HG03354 (cell line): ENCODE data around the gene COPS3.
"Not testable (repeated sequence)": the region's sequence is repeated elsewhere in the genome, so short reads cannot be mapped to it uniquely, and the experiment has no call there.

Experiments used
- ATAC-seq: cut with Tn5 transposase; IDR thresholded peaks from one replicate; pipeline ENCODE4 v1.9.1; 2021; ENCODE audit warnings: mild to moderate bottlenecking; ENCODE audit not compliant: unreplicated experiment, poor library complexity, severe bottlenecking

Gene COPS3

DNA sequence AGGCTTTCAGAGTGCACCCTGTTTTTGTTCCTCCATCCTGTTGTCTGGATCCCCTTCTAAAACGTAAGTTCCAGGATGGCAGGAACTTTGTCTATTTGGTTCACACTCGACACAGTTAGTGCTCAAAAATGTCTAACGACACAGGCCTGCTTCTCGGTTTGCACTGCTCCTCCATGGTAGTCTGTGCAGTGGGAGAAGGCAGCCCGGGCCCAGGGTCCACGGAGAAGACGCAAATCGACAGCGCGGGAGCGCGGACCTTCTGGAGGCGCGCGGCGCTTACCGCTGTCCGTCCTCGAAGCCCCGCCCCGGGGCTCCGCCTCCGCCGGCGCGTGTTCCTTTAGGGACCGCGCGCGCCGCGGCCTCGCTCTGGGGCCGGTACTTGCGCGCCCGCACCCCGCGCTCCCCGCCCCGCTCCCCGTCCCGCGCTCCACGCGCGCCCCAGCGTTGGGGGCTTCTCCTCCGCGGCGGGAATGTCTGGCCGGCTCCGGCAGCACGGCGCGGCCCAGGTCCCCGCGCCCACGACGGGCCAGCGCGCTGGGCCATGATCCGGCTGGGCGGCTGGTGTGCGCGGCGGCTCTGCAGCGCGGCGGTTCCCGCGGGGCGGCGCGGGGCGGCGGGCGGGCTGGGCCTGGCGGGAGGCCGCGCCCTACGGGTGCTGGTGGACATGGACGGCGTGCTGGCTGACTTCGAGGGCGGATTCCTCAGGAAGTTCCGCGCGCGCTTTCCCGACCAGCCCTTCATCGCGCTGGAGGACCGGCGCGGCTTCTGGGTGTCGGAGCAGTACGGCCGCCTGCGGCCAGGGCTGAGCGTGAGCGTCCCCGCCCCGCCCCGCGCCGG, 22.2 kb upstream of the COPS3 start, which contains the start of gene NT5M:
Gene NT5M (plus strand): TSS at position 364 of the 837 bp plus-strand sequence. CDS start 178 bp downstream, at position 542.
- ATAC-seq: peak; percentile 53

DNA sequence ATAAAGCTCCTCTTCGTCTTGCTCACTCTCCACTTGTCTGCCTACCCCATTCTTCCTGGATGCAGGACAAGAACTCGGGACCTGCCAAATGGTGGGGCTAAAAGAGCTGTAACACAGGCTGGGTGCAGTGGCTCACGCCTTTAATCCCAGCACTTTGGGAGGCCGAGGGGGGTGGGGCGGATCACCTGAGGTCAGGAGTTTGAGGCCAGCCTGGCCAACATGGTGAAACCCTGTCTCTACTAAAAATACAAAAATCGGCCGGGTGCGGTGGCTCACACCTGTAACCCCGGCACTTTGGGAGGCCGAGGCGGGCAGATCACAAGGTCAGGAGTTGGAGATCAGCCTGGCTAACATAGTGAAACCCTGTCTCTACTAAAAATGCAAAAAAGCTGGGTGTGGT, 20.6 kb upstream of the COPS3 start:
- ATAC-seq: not testable (repeated sequence)

GRCh38 chr17:17300624-17301568, 19.9 kb upstream of the COPS3 start:
- peak; percentile 34 for ATAC-seq

- ATAC-seq: no peak
These were observed 17.1 kb upstream of the COPS3 start for GRCh38 chr17:17298108-17298507.

- no peak for ATAC-seq
These were observed 16.2 kb upstream of the COPS3 start for GRCh38 chr17:17297217-17297616.

- no peak for ATAC-seq
These were observed 14.1 kb upstream of the COPS3 start for GRCh38 chr17:17295141-17295540.

GRCh38 chr17:17289701-17290100, 8.7 kb upstream of the COPS3 start:
- no peak for ATAC-seq

DNA sequence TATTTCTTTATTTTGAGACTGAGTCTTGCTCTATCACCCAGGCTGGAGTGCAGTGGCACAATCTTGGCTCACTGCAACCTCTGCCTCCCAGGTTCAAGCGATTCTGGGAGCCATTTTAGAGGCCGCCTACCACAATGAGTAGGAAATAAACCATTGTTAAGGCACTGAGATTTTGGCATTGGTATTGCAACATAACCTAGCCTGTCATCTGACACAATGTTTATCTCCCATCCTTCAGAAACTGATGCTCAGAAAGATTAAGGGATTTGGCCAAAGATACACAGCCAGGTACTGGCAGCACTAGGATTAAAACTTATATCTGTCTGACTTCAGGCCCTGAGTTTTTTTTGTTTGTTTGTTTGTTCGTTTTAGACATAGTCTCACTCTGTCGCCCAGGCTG, 8.0 kb upstream of the COPS3 start:
- ATAC-seq: no peak

- no peak for ATAC-seq
These were observed 4.9 kb upstream of the COPS3 start for GRCh38 chr17:17285951-17286350.

- ATAC-seq: no peak
These were observed 1.7 kb downstream of the COPS3 start for GRCh38 chr17:17279316-17279715.

GRCh38 chr17:17277431-17277830, 3.6 kb downstream of the COPS3 start:
- ATAC-seq: not testable (repeated sequence)

GRCh38 chr17:17275971-17276370, 5.1 kb downstream of the COPS3 start:
- ATAC-seq: no peak

DNA sequence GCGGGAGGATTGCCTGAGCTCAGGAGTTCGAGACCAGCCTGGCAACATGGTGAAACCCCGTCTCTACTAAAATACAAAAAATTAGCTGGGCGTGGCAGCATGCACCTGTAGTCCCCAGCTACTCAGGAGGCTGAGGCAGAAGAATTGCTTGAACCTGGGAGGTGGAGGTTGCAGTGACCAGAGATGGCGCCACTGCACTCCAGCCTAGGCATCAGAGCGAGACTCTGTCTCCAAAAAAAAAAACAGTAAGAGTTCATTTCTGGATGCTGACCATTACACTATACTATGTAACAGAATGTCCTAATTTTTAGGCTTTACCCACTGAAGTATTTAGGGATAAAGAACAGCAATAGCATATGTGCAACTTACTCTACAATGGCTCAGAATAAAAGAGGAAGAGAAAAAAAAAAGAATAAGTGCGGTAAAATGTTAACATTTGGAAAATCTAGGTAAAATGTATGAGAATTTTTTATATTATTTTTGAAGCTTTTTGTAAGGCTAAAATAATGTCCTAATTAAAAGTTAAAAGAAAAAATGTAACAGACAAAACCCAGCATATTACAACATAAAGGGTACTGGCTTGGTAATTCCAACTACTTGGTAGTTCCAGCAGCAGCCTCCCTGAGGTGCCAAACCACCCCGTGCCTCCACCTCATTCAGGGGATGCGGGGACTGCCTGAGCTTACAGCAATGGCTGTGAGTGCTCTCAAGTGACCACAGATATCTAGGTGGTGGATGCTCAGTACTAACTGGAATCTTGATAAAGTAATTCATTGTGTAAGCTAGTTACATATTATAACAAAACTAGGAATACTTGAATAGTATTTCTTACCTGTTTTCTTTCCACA, 10.9 kb downstream of the COPS3 start:
- no peak for ATAC-seq

- ATAC-seq: no peak
These were observed 16.6 kb downstream of the COPS3 start for GRCh38 chr17:17264430-17264829.

- ATAC-seq: no peak
These were observed 22.0 kb downstream of the COPS3 start for GRCh38 chr17:17258998-17259397.

DNA sequence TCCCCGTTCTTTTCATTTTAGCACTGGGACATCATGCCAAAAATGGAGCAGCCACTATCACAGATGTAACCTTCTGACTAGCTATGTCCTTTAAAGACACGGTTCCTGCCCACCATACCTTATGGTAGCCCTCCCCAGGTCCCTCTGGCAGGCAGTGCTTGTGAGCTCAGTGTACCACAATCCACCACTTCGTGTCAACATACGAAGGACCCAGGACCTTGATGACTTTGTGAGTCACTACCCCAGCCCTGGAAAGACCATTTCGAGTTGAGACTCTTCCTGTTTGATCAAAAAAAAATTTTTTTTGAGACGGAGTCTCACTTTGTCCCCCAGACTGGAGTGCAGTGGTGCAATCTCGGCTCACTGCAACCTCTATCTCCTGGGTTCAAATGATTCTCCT, 23.0 kb downstream of the COPS3 start:
- no peak for ATAC-seq

DNA sequence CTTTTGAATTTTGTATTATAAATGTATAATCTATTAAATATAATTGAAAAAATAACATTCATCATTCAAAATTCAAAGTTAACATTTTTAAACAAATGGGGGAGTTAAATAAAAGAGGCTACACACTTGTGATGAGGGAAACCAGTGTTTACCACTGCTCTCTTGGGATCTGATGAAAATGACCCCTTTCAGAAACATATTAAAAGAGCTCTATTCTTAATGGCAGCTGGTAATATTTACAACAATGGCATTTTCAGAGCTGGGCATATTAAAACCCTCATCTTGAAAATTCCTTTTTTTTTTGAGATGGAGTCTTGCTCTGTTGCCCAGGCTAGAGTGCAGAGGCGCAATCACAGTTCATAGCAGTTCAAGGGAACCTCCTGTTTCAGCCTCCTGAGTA, 24.7 kb downstream of the COPS3 start:
- ATAC-seq: no peak

DNA sequence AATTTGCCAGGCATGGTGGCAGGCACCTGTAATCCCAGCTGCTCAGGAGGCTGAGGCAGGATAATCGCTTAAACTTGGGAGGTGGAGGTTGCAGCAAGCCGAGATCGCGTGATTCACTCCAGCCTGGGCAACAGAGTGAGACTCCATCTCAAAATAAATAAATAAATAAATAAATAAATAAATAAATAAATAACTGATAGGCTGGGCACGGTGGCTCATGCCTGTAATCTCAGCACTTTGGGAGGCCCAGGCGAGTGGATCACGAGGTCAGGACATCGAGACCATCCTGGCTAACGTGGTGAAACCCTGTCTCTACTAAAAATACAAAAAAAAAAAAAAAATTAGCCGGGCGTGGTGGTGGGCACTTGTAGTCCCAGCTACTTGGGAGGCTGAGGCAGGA, 25.4 kb downstream of the COPS3 start:
- not testable (repeated sequence) for ATAC-seq

DNA sequence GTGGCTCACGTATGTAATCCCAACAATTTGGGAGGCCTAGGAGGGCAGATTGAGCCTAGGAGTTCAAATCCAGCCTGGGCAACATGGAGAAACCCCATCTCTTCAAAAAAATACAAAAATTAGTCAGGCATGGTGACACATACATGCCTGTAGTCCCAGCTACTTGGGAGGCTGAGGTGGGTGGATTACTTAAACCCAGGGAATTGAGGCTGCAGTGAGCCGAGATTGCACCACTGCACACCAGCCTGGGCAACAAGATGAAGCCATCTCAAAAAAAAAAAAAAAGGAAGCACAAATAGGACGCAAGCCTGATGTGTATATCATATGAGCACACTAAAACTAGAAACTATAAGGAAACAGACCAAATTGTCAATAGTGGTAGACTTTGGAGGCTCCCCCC, 27.0 kb downstream of the COPS3 start:
- no peak for ATAC-seq

DNA sequence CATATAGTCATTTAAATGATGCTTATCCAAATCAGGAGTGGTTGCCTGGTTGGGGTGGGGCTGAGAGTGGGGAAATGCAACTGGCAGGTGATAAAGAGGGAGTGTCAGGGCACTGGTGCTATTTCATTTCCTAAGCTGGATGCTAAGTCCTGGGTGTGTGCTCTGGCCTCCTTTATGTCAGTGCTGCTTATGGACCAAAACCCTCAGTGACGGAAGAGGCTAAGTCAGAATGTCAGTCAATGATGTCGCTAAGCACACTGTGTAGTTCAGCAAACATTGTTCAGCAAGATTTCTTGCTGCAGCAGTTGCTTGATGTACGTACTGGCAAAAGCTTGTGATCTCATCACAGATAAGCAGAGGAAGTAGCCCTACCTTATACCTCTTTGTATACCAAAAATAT, 27.6 kb downstream of the COPS3 start:
- ATAC-seq: no peak
